Endothelial cell (in vitro differentiated cells): Measurements from ENCODE around the gene TNK2. TPM values are rescaled to one million over a fixed set of nuclear protein-coding genes. Genes with fewer than 3 reads are reported as not detected.
"Not testable (repeated sequence)": the region's sequence is repeated elsewhere in the genome, so short reads cannot be mapped to it uniquely, and the experiment has no call there.

Experiments
- DNase-seq: peaks from one replicate; pipeline ENCODE4 v3.0.0; 2021; ENCODE audit warnings: low spot score
- H3K27ac Mint-ChIP-seq: one replicate; pipeline ENCODE4 v1.8.0; 2021; ENCODE audit warnings: mixed read lengths, inconsistent platforms; ENCODE audit not compliant: unreplicated experiment
- H3K27me3 Mint-ChIP-seq: one replicate; pipeline ENCODE4 v1.8.0; 2021; ENCODE audit warnings: mild to moderate bottlenecking, moderate library complexity, mixed read lengths, inconsistent platforms; ENCODE audit not compliant: unreplicated experiment
- H3K36me3 Mint-ChIP-seq: one replicate; pipeline ENCODE4 v1.8.0; 2021; ENCODE audit warnings: mild to moderate bottlenecking, low read depth, mixed read lengths, inconsistent platforms; ENCODE audit not compliant: unreplicated experiment
- H3K4me1 Mint-ChIP-seq: one replicate; pipeline ENCODE4 v1.8.0; 2021; ENCODE audit warnings: mild to moderate bottlenecking, mixed read lengths, inconsistent platforms; ENCODE audit not compliant: unreplicated experiment
- H3K4me3 Mint-ChIP-seq: one replicate; pipeline ENCODE4 v1.8.0; 2021; ENCODE audit warnings: mild to moderate bottlenecking, mixed read lengths, inconsistent platforms; ENCODE audit not compliant: unreplicated experiment
- H3K9me3 Mint-ChIP-seq: one replicate; pipeline ENCODE4 v1.8.0; 2021; ENCODE audit warnings: mixed read lengths, inconsistent platforms; ENCODE audit not compliant: unreplicated experiment
- CTCF ChIP-seq: fragments of 200-600 bp; sonication (generic); IDR thresholded peaks from one replicate; pipeline ENCODE4 v1.5.0; 2021; ENCODE audit warnings: antibody characterized with exemption; ENCODE audit not compliant: unreplicated experiment
- total RNA-seq: library from RNA; stranded (reverse); fragmentation: NEBNext Ultra II Directional; extraction: Animal tissue kit (Norgen Biotek cat#: 25700); gene quantifications from one replicate; pipeline ENCODE4 v1.2.1, GENCODE V29; 2021; ENCODE audit not compliant: unreplicated experiment

The TNK2 gene
- total RNA-seq, 1 donor from 2014 or later: 135 TPM

GRCh38 chr3:195867631-195868335 lies 40.6 kb downstream of the TNK2 start:
- no peak overlapping the region for H3K4me3 Mint-ChIP-seq
- DNase-seq: no peak
- H3K27me3 Mint-ChIP-seq: peaks cover 15% of the 10 kb centered on the region
- no peak for TF ChIP-seq CTCF
- no peak overlapping the region for H3K27ac Mint-ChIP-seq
- H3K4me1 Mint-ChIP-seq: no peaks in the 10 kb centered on the region
- H3K9me3 Mint-ChIP-seq: no peaks in the 10 kb centered on the region
- H3K36me3 Mint-ChIP-seq: peaks cover 27% of the 10 kb centered on the region

GRCh38 chr3:195866686-195867511 lies 41.5 kb downstream of the TNK2 start:
- no peak for DNase-seq
- H3K27me3 Mint-ChIP-seq: peaks cover 15% of the 10 kb centered on the region
- H3K36me3 Mint-ChIP-seq: peaks cover 27% of the 10 kb centered on the region
- no peaks in the 10 kb centered on the region for H3K9me3 Mint-ChIP-seq
- no peaks in the 10 kb centered on the region for H3K4me1 Mint-ChIP-seq
- no peak for TF ChIP-seq CTCF
- no peak overlapping the region for H3K4me3 Mint-ChIP-seq
- H3K27ac Mint-ChIP-seq: no peak overlapping the region

- DNase-seq: no peak
- peaks cover 15% of the 10 kb centered on the region for H3K27me3 Mint-ChIP-seq
- peaks cover 6% of the 10 kb centered on the region for H3K4me1 Mint-ChIP-seq
- no peak for TF ChIP-seq CTCF
- peak overlapping the region; percentile 37 for H3K4me3 Mint-ChIP-seq
- no peaks in the 10 kb centered on the region for H3K9me3 Mint-ChIP-seq
- H3K27ac Mint-ChIP-seq: peak overlapping the region; percentile 52
- H3K36me3 Mint-ChIP-seq: peaks cover 27% of the 10 kb centered on the region
Measured at GRCh38 chr3:195865752-195866151, 42.6 kb downstream of the TNK2 start.

GRCh38 chr3:195863121-195864061 lies 45.0 kb downstream of the TNK2 start:
- TF ChIP-seq CTCF: peak; percentile 77
- Mint-ChIP-seq H3K27ac (no peak overlapping the region), H3K4me1 (peaks cover 22% of the 10 kb centered on the region), H3K36me3 (peaks cover 18% of the 10 kb centered on the region), H3K4me3 (no peak overlapping the region), H3K27me3 (peaks cover 12% of the 10 kb centered on the region), H3K9me3 (no peaks in the 10 kb centered on the region)
- peak; percentile 93 for DNase-seq

- not testable (repeated sequence) for H3K4me3 Mint-ChIP-seq, H3K9me3 Mint-ChIP-seq, H3K27ac Mint-ChIP-seq, DNase-seq
- H3K4me1 Mint-ChIP-seq: peaks cover 22% of the 10 kb centered on the region
- peaks cover 12% of the 10 kb centered on the region for H3K27me3 Mint-ChIP-seq
- peaks cover 18% of the 10 kb centered on the region for H3K36me3 Mint-ChIP-seq
Measured at GRCh38 chr3:195862318-195862717, 46.0 kb downstream of the TNK2 start.
